ENCODE measurements around the gene KCTD17. TPM values are rescaled to one million over a fixed set of nuclear protein-coding genes. Genes with fewer than 3 reads are reported as not detected.

Gene KCTD17
- polyA plus RNA-seq, 3 donors = 8.4 to 40.0 (median 9.0) TPM

DNA sequence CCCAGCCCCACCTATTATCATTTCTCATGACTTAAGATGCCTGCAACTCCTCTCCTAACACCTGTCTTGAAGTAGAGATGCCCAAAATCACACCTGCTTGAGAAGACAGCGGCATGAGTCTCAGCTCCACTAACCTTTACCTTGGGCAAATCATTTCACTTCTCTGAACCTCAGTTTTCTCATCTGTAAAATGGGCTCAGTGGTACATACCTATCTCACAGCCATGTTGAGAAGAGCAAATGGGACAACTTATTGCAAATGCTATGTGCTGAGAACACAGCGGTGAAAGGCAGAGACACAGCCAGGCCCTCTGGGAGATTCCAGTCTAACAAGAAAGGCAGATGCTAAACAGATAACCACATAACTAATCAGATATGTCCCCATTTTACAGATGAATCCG is 40.1 kb upstream of the KCTD17 start:
- H4K20me1 ChIP-seq (ENCODE audit: insufficient read depth, low read length) = peaks cover 3% of the 10 kb centered on the region
- H3K27me3 ChIP-seq (ENCODE audit: control insufficient read depth in 2 of 2, insufficient read depth in 2 of 2, low read length in 2 of 2) = peaks cover 0 to 12% of the 10 kb centered on the region in 2 donors
- H3K79me2 ChIP-seq (ENCODE audit: insufficient read depth, low read length) = no peaks in the 10 kb centered on the region
- peaks cover 0 to 4% of the 10 kb centered on the region in 2 donors for H3K36me3 ChIP-seq (replicated peaks in 1 of 2; ENCODE audit: control insufficient read depth in 1 of 2, insufficient read depth in 2 of 2, low read length in 2 of 2)
- no peaks in the 10 kb centered on the region for H3K4me1 ChIP-seq (ENCODE audit: control insufficient read depth in 1 of 2, insufficient read depth in 2 of 2, low read length in 2 of 2)
- DNase-seq = no peak
- no peak overlapping the region for H3K9ac ChIP-seq (ENCODE audit: insufficient read depth, low read length, poor library complexity, severe bottlenecking)
- H3K4me2 ChIP-seq (replicated peaks; ENCODE audit: extremely low read depth, low read length, poor library complexity, severe bottlenecking) = no peak overlapping the region
- peak overlapping the region in 1 of 7 donors; percentile 47 for H3K27ac Mint-ChIP-seq
- H3K27me3 Mint-ChIP-seq (ENCODE audit: low read depth in 3 of 3) = peaks cover 7 to 19% (median 16%) of the 10 kb centered on the region in 3 donors
- WGBS (ENCODE audit: insufficient coverage) = 100% methylated on average over 3 of the region's 3 CpGs
- peaks cover 5 to 8% of the 10 kb centered on the region in 2 donors for H3K36me3 Mint-ChIP-seq
- H3K4me3 Mint-ChIP-seq = no peak overlapping the region
- H3K9me3 Mint-ChIP-seq = peaks cover 0 to 2% (median 0%) of the 10 kb centered on the region in 7 donors
- no peak overlapping the region for H3K27ac ChIP-seq (ENCODE audit: low read depth in 1 of 2, low read length in 2 of 2)
- no peaks in the 10 kb centered on the region for H3K9me3 ChIP-seq (replicated peaks in 1 of 2; ENCODE audit: control insufficient read depth in 1 of 2, insufficient read depth in 1 of 2, low read length in 2 of 2)
- no peak overlapping the region for H2AFZ ChIP-seq (ENCODE audit: insufficient read depth, low read depth, low read length, poor library complexity, severe bottlenecking)
- H3K4me3 ChIP-seq (replicated peaks in 1 of 3; ENCODE audit: low read depth in 2 of 3, low read length in 3 of 3) = no peak overlapping the region
- TF ChIP-seq, protein P1, sequence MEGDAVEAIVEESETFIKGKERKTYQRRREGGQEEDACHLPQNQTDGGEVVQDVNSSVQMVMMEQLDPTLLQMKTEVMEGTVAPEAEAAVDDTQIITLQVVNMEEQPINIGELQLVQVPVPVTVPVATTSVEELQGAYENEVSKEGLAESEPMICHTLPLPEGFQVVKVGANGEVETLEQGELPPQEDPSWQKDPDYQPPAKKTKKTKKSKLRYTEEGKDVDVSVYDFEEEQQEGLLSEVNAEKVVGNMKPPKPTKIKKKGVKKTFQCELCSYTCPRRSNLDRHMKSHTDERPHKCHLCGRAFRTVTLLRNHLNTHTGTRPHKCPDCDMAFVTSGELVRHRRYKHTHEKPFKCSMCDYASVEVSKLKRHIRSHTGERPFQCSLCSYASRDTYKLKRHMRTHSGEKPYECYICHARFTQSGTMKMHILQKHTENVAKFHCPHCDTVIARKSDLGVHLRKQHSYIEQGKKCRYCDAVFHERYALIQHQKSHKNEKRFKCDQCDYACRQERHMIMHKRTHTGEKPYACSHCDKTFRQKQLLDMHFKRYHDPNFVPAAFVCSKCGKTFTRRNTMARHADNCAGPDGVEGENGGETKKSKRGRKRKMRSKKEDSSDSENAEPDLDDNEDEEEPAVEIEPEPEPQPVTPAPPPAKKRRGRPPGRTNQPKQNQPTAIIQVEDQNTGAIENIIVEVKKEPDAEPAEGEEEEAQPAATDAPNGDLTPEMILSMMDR (IDR thresholded peaks at IDR 0.05) = no peak
- intact Hi-C loops (cut with micrococcal nuclease) = no loop called here
- H3K4me1 Mint-ChIP-seq = peaks cover 6% of the 10 kb centered on the region

DNA sequence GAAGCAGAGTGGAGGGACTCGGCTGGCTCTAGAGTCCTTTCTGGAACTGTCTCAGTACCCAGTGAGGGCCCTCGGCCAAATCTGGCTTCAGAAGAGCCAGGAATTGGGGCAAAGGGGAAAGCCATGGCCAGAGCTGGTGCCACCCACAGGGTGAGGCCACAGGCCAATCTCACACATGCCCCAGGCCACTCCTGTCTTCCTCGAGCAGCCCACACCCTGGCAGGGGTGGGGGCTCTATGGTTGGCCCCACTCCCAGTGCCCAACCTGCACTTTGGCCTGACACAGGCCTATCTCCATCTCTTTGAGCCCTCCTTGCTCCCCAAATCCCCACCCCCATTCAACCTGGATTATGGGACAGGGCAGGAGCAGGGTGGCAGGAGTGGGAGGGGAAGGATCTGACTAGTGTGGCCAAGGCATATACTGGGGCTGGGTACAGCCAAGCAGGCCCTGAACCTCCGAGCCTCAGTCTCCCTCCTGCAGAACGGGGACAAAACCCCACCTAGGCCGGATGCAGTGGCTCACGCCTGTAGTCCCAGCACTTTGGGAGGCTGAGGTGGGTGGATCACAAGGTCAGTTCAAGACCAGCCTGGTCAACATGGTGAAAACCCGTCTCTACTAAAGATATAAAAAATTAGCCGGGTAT is 39.2 kb upstream of the KCTD17 start:
- H3K27ac Mint-ChIP-seq = no peak overlapping the region

More for the DNA sequence above, 39.2 kb upstream of the KCTD17 start:
- no peak overlapping the region for H2AFZ ChIP-seq (ENCODE audit: insufficient read depth, low read depth, low read length, poor library complexity, severe bottlenecking)
- no peak overlapping the region for H3K4me3 Mint-ChIP-seq
- H3K27me3 ChIP-seq (ENCODE audit: control insufficient read depth in 2 of 2, insufficient read depth in 2 of 2, low read length in 2 of 2) = peaks cover 0 to 9% of the 10 kb centered on the region in 2 donors
- H3K9me3 ChIP-seq (replicated peaks in 1 of 2; ENCODE audit: control insufficient read depth in 1 of 2, insufficient read depth in 1 of 2, low read length in 2 of 2) = no peaks in the 10 kb centered on the region
- DNase-seq = no peak
- H3K79me2 ChIP-seq (ENCODE audit: insufficient read depth, low read length) = no peaks in the 10 kb centered on the region
- H3K9ac ChIP-seq (ENCODE audit: insufficient read depth, low read length, poor library complexity, severe bottlenecking) = no peak overlapping the region
- peaks cover 0 to 9% of the 10 kb centered on the region in 2 donors for H3K36me3 ChIP-seq (replicated peaks in 1 of 2; ENCODE audit: control insufficient read depth in 1 of 2, insufficient read depth in 2 of 2, low read length in 2 of 2)
- peaks cover 0 to 2% (median 0%) of the 10 kb centered on the region in 7 donors for H3K9me3 Mint-ChIP-seq
- peaks cover 0 to 2% of the 10 kb centered on the region in 2 donors for H3K4me1 ChIP-seq (ENCODE audit: control insufficient read depth in 1 of 2, insufficient read depth in 2 of 2, low read length in 2 of 2)
- intact Hi-C loops (cut with micrococcal nuclease) = no loop called here
- H3K36me3 Mint-ChIP-seq = peaks cover 9 to 13% of the 10 kb centered on the region in 2 donors
- 98% methylated on average over 4 of the region's 9 CpGs for WGBS (ENCODE audit: insufficient coverage)
- TF ChIP-seq, protein P1 (IDR thresholded peaks at IDR 0.05) = no peak
- H4K20me1 ChIP-seq (ENCODE audit: insufficient read depth, low read length) = peaks cover 9% of the 10 kb centered on the region
- H3K27ac ChIP-seq (ENCODE audit: low read depth in 1 of 2, low read length in 2 of 2) = no peak overlapping the region
- H3K4me3 ChIP-seq (replicated peaks in 1 of 3; ENCODE audit: low read depth in 2 of 3, low read length in 3 of 3) = no peak overlapping the region
- H3K4me2 ChIP-seq (replicated peaks; ENCODE audit: extremely low read depth, low read length, poor library complexity, severe bottlenecking) = no peak overlapping the region
- peaks cover 12% of the 10 kb centered on the region for H3K4me1 Mint-ChIP-seq
- peaks cover 7 to 19% (median 14%) of the 10 kb centered on the region in 3 donors for H3K27me3 Mint-ChIP-seq (ENCODE audit: low read depth in 3 of 3)
